HG03139 (cell line): ENCODE results near the gene RIBC2.

Experiments
- ATAC-seq: cut with Tn5 transposase; IDR thresholded peaks from one replicate; pipeline ENCODE4 v1.9.1; 2021; ENCODE audit not compliant: unreplicated experiment

The RIBC2 gene

GRCh38 chr22:45472426-45472825 lies 58.9 kb downstream of the RIBC2 start:
- no peak for ATAC-seq

- ATAC-seq: no peak
Observed at GRCh38 chr22:45473626-45474237, 60.2 kb downstream of the RIBC2 start.

GRCh38 chr22:45475063-45475747 lies 61.7 kb downstream of the RIBC2 start:
- ATAC-seq: no peak

GRCh38 chr22:45475851-45476514 lies 62.5 kb downstream of the RIBC2 start:
- ATAC-seq: no peak

- no peak for ATAC-seq
Observed at GRCh38 chr22:45476814-45477213, 63.3 kb downstream of the RIBC2 start.

GRCh38 chr22:45477366-45478107 lies 64.0 kb downstream of the RIBC2 start:
- no peak for ATAC-seq

GRCh38 chr22:45478108-45478771 lies 64.7 kb downstream of the RIBC2 start:
- no peak for ATAC-seq

GRCh38 chr22:45480717-45481116 lies 67.2 kb downstream of the RIBC2 start:
- no peak for ATAC-seq

- ATAC-seq: no peak
Observed at GRCh38 chr22:45481661-45482060, 68.2 kb downstream of the RIBC2 start.
